ENCODE data around the gene BCL2L15. TPM values are rescaled to one million over a fixed set of nuclear protein-coding genes. Genes with fewer than 3 reads are reported as not detected.

Gene BCL2L15
- total RNA-seq, 1 donor from 2014 or later = 0.27 TPM

- H3K27me3 Mint-ChIP-seq (ENCODE audit: low read depth) = no peaks in the 10 kb centered on the region
Measured at GRCh38 chr1:113934006-113934405, 46.6 kb upstream of the BCL2L15 start.

DNA sequence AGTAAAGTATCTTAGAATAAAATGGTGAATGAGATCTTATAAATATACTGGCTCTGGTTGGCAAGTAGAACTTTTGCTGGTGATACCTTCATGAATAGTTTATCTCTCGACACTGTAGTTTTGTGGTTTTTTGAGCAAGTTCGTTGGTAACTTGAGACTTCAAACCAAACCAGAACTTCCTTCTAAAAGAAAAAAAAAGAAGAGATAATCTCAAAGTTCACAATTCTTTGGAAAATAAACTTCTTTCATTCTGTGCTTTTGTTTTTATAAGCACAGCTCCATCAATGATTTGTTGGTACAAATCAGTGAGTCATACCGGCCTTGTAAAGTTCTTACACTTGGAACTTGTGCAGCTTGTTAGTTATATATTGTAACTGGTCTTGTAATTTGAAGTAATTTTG lies 44.1 kb upstream of the BCL2L15 start:
- no peak for DNase-seq (ENCODE audit: low spot score in 2 of 2, unreplicated experiment in 2 of 2)
- H3K4me1 Mint-ChIP-seq = peaks cover 38% of the 10 kb centered on the region
- H3K27me3 Mint-ChIP-seq (ENCODE audit: low read depth) = no peaks in the 10 kb centered on the region
- H3K9me3 Mint-ChIP-seq = no peaks in the 10 kb centered on the region
- H3K36me3 Mint-ChIP-seq = no peaks in the 10 kb centered on the region
- peak overlapping the region; percentile 94 for H3K4me3 Mint-ChIP-seq
- H3K27ac Mint-ChIP-seq = peak overlapping the region; percentile 96
- TF ChIP-seq CTCF (IDR thresholded peaks at IDR 0.05; ENCODE audit: unreplicated experiment) = no peak

More at GRCh38 chr1:113934006-113934405, 46.6 kb upstream of the BCL2L15 start:
- TF ChIP-seq CTCF (IDR thresholded peaks at IDR 0.05; ENCODE audit: unreplicated experiment) = no peak
- H3K9me3 Mint-ChIP-seq = no peaks in the 10 kb centered on the region
- H3K4me3 Mint-ChIP-seq = no peak overlapping the region
- H3K4me1 Mint-ChIP-seq = peaks cover 27% of the 10 kb centered on the region
- H3K36me3 Mint-ChIP-seq = no peaks in the 10 kb centered on the region
- no peak for DNase-seq (ENCODE audit: low spot score in 2 of 2, unreplicated experiment in 2 of 2)
- no peak overlapping the region for H3K27ac Mint-ChIP-seq

DNA sequence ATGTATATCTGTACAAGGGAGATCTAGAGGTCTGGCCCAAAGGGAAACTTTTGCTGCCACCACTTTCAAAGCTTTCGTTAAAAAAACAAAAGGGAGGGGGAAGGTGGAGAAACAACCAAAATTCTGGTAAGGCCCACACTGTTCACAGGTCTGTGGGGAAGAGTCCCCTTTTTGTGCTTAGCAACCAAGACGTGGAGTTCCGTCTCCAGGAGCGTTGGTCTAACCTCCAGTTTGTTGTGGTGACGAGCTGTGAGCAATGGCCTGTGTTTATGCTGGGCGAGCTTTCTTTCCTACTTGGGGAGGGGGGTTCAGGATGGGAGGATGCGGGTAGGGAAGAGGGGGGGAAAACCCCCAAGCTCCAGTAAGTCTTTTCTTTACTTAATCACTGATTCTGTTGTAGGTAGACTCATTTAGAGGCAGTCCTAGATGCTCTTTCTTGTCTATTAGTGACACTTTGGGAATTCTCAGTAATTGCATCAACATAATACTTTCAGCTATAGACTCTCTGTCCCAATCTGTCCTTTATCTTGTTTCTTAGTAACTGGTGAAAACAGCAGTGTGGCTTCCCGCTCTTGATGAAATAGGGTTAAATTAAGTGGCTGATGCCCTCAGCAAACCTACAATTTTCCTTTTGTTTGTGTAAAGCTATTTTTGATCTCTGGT lies 43.2 kb upstream of the BCL2L15 start:
- Mint-ChIP-seq H3K27me3 (ENCODE audit: low read depth) (no peaks in the 10 kb centered on the region), H3K27ac (peak overlapping the region; percentile 96), H3K4me1 (peaks cover 38% of the 10 kb centered on the region), H3K36me3 (no peaks in the 10 kb centered on the region), H3K9me3 (no peaks in the 10 kb centered on the region), H3K4me3 (peak overlapping the region; percentile 94)
- no peak for TF ChIP-seq CTCF (IDR thresholded peaks at IDR 0.05; ENCODE audit: unreplicated experiment)
- no peak for DNase-seq (ENCODE audit: low spot score in 2 of 2, unreplicated experiment in 2 of 2)

DNA sequence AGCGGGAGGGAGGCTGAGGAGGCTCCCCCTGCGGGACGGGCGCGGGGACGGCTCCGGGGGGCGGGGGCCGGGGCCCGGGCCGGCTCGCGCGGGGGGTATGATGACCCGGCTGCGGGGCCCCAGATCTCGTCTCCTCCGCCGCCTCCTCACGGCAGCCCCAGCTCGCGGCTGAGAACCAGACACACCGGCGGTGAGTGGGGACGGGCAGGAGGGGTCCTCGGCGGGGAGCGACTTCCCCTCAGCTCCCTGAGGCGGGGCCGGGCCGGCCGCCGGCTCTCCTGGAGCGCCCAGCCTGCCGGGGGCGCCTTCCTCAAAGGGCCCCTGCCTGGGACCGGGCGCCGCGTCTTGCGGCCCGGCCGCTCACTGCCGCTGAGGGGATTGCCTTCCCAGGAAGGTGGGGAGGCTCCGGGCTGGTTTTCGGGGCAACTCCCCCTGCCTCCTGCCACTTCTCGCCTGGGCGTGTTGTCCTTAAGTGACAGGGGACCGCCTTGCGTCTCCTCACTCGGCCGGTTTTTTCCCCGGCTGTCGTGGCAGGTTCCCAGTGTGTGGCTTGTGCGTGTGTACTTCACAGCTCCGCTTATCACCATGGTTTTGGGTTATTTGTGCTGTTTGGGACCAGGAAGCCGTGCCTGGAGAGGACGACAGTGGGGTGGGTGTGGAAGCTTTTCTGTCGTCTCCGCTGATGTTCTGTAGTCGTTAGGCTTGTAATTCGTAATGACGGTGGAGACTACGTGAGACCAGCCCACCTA lies 42.5 kb upstream of the BCL2L15 start:
- Mint-ChIP-seq H3K27ac (peak overlapping the region; percentile 96), H3K27me3 (ENCODE audit: low read depth) (no peaks in the 10 kb centered on the region), H3K36me3 (no peaks in the 10 kb centered on the region), H3K4me3 (peak overlapping the region; percentile 94), H3K4me1 (peaks cover 38% of the 10 kb centered on the region), H3K9me3 (no peaks in the 10 kb centered on the region)
- DNase-seq (ENCODE audit: low spot score in 2 of 2, unreplicated experiment in 2 of 2) = peak; percentile 50 to 65
- no peak for TF ChIP-seq CTCF (IDR thresholded peaks at IDR 0.05; ENCODE audit: unreplicated experiment)

DNA sequence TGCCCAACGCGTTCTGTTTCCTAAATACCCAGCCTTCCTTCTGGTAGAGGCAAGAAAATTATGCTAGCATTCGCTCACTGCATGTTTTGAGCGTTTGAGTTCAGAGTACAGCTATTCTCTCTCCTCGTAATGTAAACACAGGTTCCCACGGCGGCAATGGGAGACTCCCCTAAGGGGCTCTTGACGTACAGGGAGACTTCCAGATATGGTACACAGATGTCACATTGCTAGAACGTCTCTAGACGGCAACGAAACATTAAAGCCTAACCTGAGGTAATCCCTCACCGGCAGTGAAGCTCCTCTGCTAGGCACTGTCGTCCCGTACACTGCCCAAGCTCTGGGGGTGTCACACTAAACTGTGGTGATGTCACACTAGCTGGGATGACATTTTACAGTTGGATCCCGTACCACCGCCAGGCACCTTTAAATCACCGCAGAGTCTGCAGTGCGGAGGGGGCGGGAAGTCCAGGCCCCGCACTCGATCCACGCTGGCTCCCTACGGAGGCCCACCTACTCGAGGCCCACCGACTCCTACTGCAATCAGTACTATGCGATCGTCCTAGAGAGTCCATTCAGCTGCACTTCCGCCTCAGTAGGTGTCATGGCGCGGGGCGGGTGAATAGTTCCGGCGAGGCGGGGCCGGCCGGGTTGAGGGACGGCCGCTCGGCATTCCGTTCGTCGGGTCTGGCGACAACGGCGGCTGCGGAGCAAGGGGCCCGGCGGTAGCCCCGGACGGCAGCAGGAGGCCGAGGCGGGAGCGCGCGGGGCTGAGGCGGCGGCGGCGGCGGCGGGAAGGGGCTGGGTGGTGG lies 41.8 kb upstream of the BCL2L15 start, which contains the start of gene HIPK1:
Gene HIPK1 (plus strand): TSS at position 384 of the 809 bp plus-strand sequence.
- peaks cover 7% of the 10 kb centered on the region for H3K27me3 Mint-ChIP-seq (ENCODE audit: low read depth)
- peak; percentile 87 to 95 for DNase-seq (ENCODE audit: low spot score in 2 of 2, unreplicated experiment in 2 of 2)
- TF ChIP-seq CTCF (IDR thresholded peaks at IDR 0.05; ENCODE audit: unreplicated experiment) = no peak
- H3K27ac Mint-ChIP-seq = peak within 1 kb of the TSS; percentile 99
- peak within 1 kb of the TSS; percentile 97 for H3K4me3 Mint-ChIP-seq
- H3K4me1 Mint-ChIP-seq = peaks cover 38% of the 10 kb centered on the region
- H3K9me3 Mint-ChIP-seq = no peaks in the 10 kb centered on the region
- H3K36me3 Mint-ChIP-seq = no peaks in the 10 kb centered on the region
